Activated CD4-positive, alpha-beta T cell treated with anti-CD3 and anti-CD28 coated beads, Interleukin-10, Interleukin-2, amounts not matched to agents 100 ng/mL and 50 ng/mL, durations not matched to agents 16 hours and 8 hours (primary cell): ENCODE results near the gene TMEM9B.
"Not testable (repeated sequence)": the region's sequence is repeated elsewhere in the genome, so short reads cannot be mapped to it uniquely, and the experiment has no call there.

Experiments used
- DNase-seq: peaks from one replicate; pipeline ENCODE4 v3.0.0-alpha.2; 2020

The TMEM9B gene

GRCh38 chr11:8964324-8965320 lies at the start of gene TMEM9B:
TSS of gene TMEM9B (minus strand) at chr11:8964442. CDS start at chr11:8964313, 129 bp downstream.
- DNase-seq: peak; percentile 92

GRCh38 chr11:9013373-9013772 lies 49.1 kb upstream of the TMEM9B start:
- DNase-seq: no peak

- not testable (repeated sequence) for DNase-seq
Observed at GRCh38 chr11:9009538-9009937, 45.3 kb upstream of the TMEM9B start.

- no peak for DNase-seq
Observed at GRCh38 chr11:9008661-9009060, 44.4 kb upstream of the TMEM9B start.

GRCh38 chr11:9008011-9008550 lies 43.8 kb upstream of the TMEM9B start:
- no peak for DNase-seq

- DNase-seq: no peak
Observed at GRCh38 chr11:9005087-9005486, 40.8 kb upstream of the TMEM9B start.

- no peak for DNase-seq
Observed at GRCh38 chr11:9004183-9004926, 40.1 kb upstream of the TMEM9B start.

GRCh38 chr11:9003573-9004182 lies 39.4 kb upstream of the TMEM9B start, which contains the start of gene NRIP3:
TSS of gene NRIP3 (minus strand) at chr11:9004001. CDS start at chr11:9003935, 66 bp downstream.
- peak; percentile 66 for DNase-seq

- peak; percentile 12 for DNase-seq
Observed at GRCh38 chr11:9002920-9003572, 38.8 kb upstream of the TMEM9B start.

GRCh38 chr11:9001736-9002135 lies 37.5 kb upstream of the TMEM9B start:
- peak; percentile 87 for DNase-seq

- no peak for DNase-seq
Observed at GRCh38 chr11:8998017-8998416, 33.8 kb upstream of the TMEM9B start.

GRCh38 chr11:8997451-8997850 lies 33.2 kb upstream of the TMEM9B start:
- no peak for DNase-seq

- DNase-seq: no peak
Observed at GRCh38 chr11:8989453-8989852, 25.2 kb upstream of the TMEM9B start.

- no peak for DNase-seq
Observed at GRCh38 chr11:8988329-8989234, 24.3 kb upstream of the TMEM9B start.

GRCh38 chr11:8987446-8987845 lies 23.2 kb upstream of the TMEM9B start:
- DNase-seq: peak; percentile 35

- DNase-seq: not testable (repeated sequence)
Observed at GRCh38 chr11:8986772-8987171, 22.5 kb upstream of the TMEM9B start.

- no peak for DNase-seq
Observed at GRCh38 chr11:8985462-8985861, 21.2 kb upstream of the TMEM9B start.

GRCh38 chr11:8983552-8983951 lies 19.3 kb upstream of the TMEM9B start:
- DNase-seq: peak; percentile 67

GRCh38 chr11:8980485-8980884 lies 16.2 kb upstream of the TMEM9B start:
- no peak for DNase-seq

GRCh38 chr11:8979365-8979764 lies 15.1 kb upstream of the TMEM9B start:
- not testable (repeated sequence) for DNase-seq

GRCh38 chr11:8973121-8973520 lies 8.9 kb upstream of the TMEM9B start:
- no peak for DNase-seq
